ENCODE data around the gene PIPOX. TPM values are rescaled to one million over a fixed set of nuclear protein-coding genes. Genes with fewer than 3 reads are reported as not detected.

The PIPOX gene
- total RNA-seq, 1 donor from 2014 or later = 3.3 TPM

- no peak overlapping the region for H3K4me3 Mint-ChIP-seq (ENCODE audit: unreplicated experiment)
- TF ChIP-seq CTCF (IDR thresholded peaks at IDR 0.05; ENCODE audit: unreplicated experiment) = no peak
- no peak overlapping the region for H3K27ac Mint-ChIP-seq (ENCODE audit: unreplicated experiment)
These were observed 34.4 kb downstream of the PIPOX start for GRCh38 chr17:29077320-29077719.

GRCh38 chr17:29078183-29079045, 35.5 kb downstream of the PIPOX start:
- Mint-ChIP-seq H3K4me1 (ENCODE audit: unreplicated experiment) (no peaks in the 10 kb centered on the region), H3K9me3 (ENCODE audit: unreplicated experiment) (no peaks in the 10 kb centered on the region), H3K4me3 (ENCODE audit: unreplicated experiment) (no peak overlapping the region), H3K36me3 (ENCODE audit: low read depth, unreplicated experiment) (peaks cover 25% of the 10 kb centered on the region), H3K27ac (ENCODE audit: unreplicated experiment) (no peak overlapping the region), H3K27me3 (ENCODE audit: unreplicated experiment) (peaks cover 16% of the 10 kb centered on the region)
- DNase-seq (ENCODE audit: low spot score) = no peak
- no peak for TF ChIP-seq CTCF (IDR thresholded peaks at IDR 0.05; ENCODE audit: unreplicated experiment)

More at GRCh38 chr17:29077320-29077719, 34.4 kb downstream of the PIPOX start:
- DNase-seq (ENCODE audit: low spot score) = no peak
- Mint-ChIP-seq H3K9me3 (ENCODE audit: unreplicated experiment) (no peaks in the 10 kb centered on the region), H3K27me3 (ENCODE audit: unreplicated experiment) (peaks cover 17% of the 10 kb centered on the region), H3K4me1 (ENCODE audit: unreplicated experiment) (peaks cover 3% of the 10 kb centered on the region), H3K36me3 (ENCODE audit: low read depth, unreplicated experiment) (peaks cover 25% of the 10 kb centered on the region)

- no peak for TF ChIP-seq CTCF (IDR thresholded peaks at IDR 0.05; ENCODE audit: unreplicated experiment)
These were observed 36.5 kb downstream of the PIPOX start for GRCh38 chr17:29079433-29079832.

GRCh38 chr17:29079887-29080286, 36.9 kb downstream of the PIPOX start:
- no peak overlapping the region for H3K27ac Mint-ChIP-seq (ENCODE audit: unreplicated experiment)
- no peak overlapping the region for H3K4me3 Mint-ChIP-seq (ENCODE audit: unreplicated experiment)
- no peak for DNase-seq (ENCODE audit: low spot score)
- TF ChIP-seq CTCF (IDR thresholded peaks at IDR 0.05; ENCODE audit: unreplicated experiment) = no peak
- peaks cover 13% of the 10 kb centered on the region for H3K27me3 Mint-ChIP-seq (ENCODE audit: unreplicated experiment)
- no peaks in the 10 kb centered on the region for H3K9me3 Mint-ChIP-seq (ENCODE audit: unreplicated experiment)
- no peaks in the 10 kb centered on the region for H3K4me1 Mint-ChIP-seq (ENCODE audit: unreplicated experiment)
- peaks cover 37% of the 10 kb centered on the region for H3K36me3 Mint-ChIP-seq (ENCODE audit: low read depth, unreplicated experiment)

More at GRCh38 chr17:29079433-29079832, 36.5 kb downstream of the PIPOX start:
- Mint-ChIP-seq H3K9me3 (ENCODE audit: unreplicated experiment) (no peaks in the 10 kb centered on the region), H3K36me3 (ENCODE audit: low read depth, unreplicated experiment) (peaks cover 35% of the 10 kb centered on the region), H3K27me3 (ENCODE audit: unreplicated experiment) (peaks cover 13% of the 10 kb centered on the region), H3K27ac (ENCODE audit: unreplicated experiment) (no peak overlapping the region), H3K4me1 (ENCODE audit: unreplicated experiment) (no peaks in the 10 kb centered on the region), H3K4me3 (ENCODE audit: unreplicated experiment) (no peak overlapping the region)
- no peak for DNase-seq (ENCODE audit: low spot score)

GRCh38 chr17:29080323-29080722, 37.4 kb downstream of the PIPOX start:
- Mint-ChIP-seq H3K27ac (ENCODE audit: unreplicated experiment) (no peak overlapping the region), H3K9me3 (ENCODE audit: unreplicated experiment) (no peaks in the 10 kb centered on the region), H3K4me1 (ENCODE audit: unreplicated experiment) (no peaks in the 10 kb centered on the region), H3K27me3 (ENCODE audit: unreplicated experiment) (peaks cover 13% of the 10 kb centered on the region), H3K4me3 (ENCODE audit: unreplicated experiment) (no peak overlapping the region), H3K36me3 (ENCODE audit: low read depth, unreplicated experiment) (peaks cover 40% of the 10 kb centered on the region)
- no peak for DNase-seq (ENCODE audit: low spot score)
- no peak for TF ChIP-seq CTCF (IDR thresholded peaks at IDR 0.05; ENCODE audit: unreplicated experiment)
